GM19467 (cell line): Measurements from ENCODE around the gene PIGK.
"Not testable (repeated sequence)": the region's sequence is repeated elsewhere in the genome, so short reads cannot be mapped to it uniquely, and the experiment has no call there.

Experiments used
- ATAC-seq: cut with Tn5 transposase; IDR thresholded peaks from one replicate; pipeline ENCODE4 v1.9.1; 2021; ENCODE audit warnings: mild to moderate bottlenecking, moderate library complexity; ENCODE audit not compliant: unreplicated experiment

The PIGK gene

GRCh38 chr1:77197351-77197750 is 21.9 kb downstream of the PIGK start:
- ATAC-seq, result no peak

- ATAC-seq, result no peak
Observed at GRCh38 chr1:77193951-77194350, 25.3 kb downstream of the PIGK start.

GRCh38 chr1:77188770-77189169 is 30.5 kb downstream of the PIGK start:
- ATAC-seq, result no peak

- ATAC-seq, result not testable (repeated sequence)
Observed at GRCh38 chr1:77186907-77187306, 32.3 kb downstream of the PIGK start.

GRCh38 chr1:77182083-77182482 is 37.1 kb downstream of the PIGK start:
- ATAC-seq, result no peak

GRCh38 chr1:77179632-77180031 is 39.6 kb downstream of the PIGK start:
- no peak for ATAC-seq

- no peak for ATAC-seq
Observed at GRCh38 chr1:77175230-77175844, 43.9 kb downstream of the PIGK start.

- ATAC-seq, result no peak
Observed at GRCh38 chr1:77170687-77171086, 48.5 kb downstream of the PIGK start.

- no peak for ATAC-seq
Observed at GRCh38 chr1:77168358-77168757, 50.9 kb downstream of the PIGK start.

- no peak for ATAC-seq
Observed at GRCh38 chr1:77164434-77164944, 54.7 kb downstream of the PIGK start.

GRCh38 chr1:77159706-77160105 is 59.5 kb downstream of the PIGK start:
- not testable (repeated sequence) for ATAC-seq

GRCh38 chr1:77156214-77156613 is 63.0 kb downstream of the PIGK start:
- ATAC-seq, result no peak

GRCh38 chr1:77146270-77146669 is 73.0 kb downstream of the PIGK start:
- ATAC-seq, result no peak

GRCh38 chr1:77143529-77144121 is 75.6 kb downstream of the PIGK start:
- no peak for ATAC-seq

- ATAC-seq, result no peak
Observed at GRCh38 chr1:77139389-77139788, 79.8 kb downstream of the PIGK start.

GRCh38 chr1:77134359-77134758 is 84.9 kb downstream of the PIGK start:
- no peak for ATAC-seq

- ATAC-seq, result no peak
Observed at GRCh38 chr1:77133731-77134358, 85.4 kb downstream of the PIGK start.

- peak; percentile 63 for ATAC-seq
Observed at GRCh38 chr1:77126307-77126706, 92.9 kb downstream of the PIGK start.

GRCh38 chr1:77121503-77121902 is 97.7 kb downstream of the PIGK start:
- no peak for ATAC-seq

- ATAC-seq, result no peak
Observed at GRCh38 chr1:77120950-77121349, 98.3 kb downstream of the PIGK start.

GRCh38 chr1:77118712-77119111 is 100.5 kb downstream of the PIGK start:
- ATAC-seq, result no peak

- ATAC-seq, result no peak
Observed at GRCh38 chr1:77104672-77105071, 114.6 kb downstream of the PIGK start.
